PC-9 (cell line): ENCODE data around the gene BDH1.

Source experiments
- CTCF ChIP-seq: fragments of 200-600 bp; sonication (generic); conservative IDR thresholded peaks from 2 replicates; pipeline ENCODE4 v1.6.1; 2017; ENCODE audit warnings: mixed run types, antibody characterized with exemption, mild to moderate bottlenecking, moderate library complexity
- EZH2 ChIP-seq: fragments of 200-600 bp; sonication (generic); IDR thresholded peaks from 2 replicates; pipeline ENCODE4 v1.8.0; 2017; ENCODE audit warnings: antibody characterized with exemption, low read depth

GRCh38 chr3:197592361-197593045 lies 36.7 kb upstream of the BDH1 start:
- TF ChIP-seq CTCF (no peak), EZH2 (no peak)
